Mesangial cell (primary cell): ENCODE measurements around the gene NEUROD1. TPM values are rescaled to one million over a fixed set of nuclear protein-coding genes. Genes with fewer than 3 reads are reported as not detected.

Experiments
- total RNA-seq: library from RNA; depleted of rRNA; stranded (reverse); fragments of >200 nt; gene quantifications from 2 replicates; pipeline ENCODE4 v1.2.3, GENCODE V29; 2015

Gene NEUROD1
- not detected in 2 replicates for total RNA-seq

DNA sequence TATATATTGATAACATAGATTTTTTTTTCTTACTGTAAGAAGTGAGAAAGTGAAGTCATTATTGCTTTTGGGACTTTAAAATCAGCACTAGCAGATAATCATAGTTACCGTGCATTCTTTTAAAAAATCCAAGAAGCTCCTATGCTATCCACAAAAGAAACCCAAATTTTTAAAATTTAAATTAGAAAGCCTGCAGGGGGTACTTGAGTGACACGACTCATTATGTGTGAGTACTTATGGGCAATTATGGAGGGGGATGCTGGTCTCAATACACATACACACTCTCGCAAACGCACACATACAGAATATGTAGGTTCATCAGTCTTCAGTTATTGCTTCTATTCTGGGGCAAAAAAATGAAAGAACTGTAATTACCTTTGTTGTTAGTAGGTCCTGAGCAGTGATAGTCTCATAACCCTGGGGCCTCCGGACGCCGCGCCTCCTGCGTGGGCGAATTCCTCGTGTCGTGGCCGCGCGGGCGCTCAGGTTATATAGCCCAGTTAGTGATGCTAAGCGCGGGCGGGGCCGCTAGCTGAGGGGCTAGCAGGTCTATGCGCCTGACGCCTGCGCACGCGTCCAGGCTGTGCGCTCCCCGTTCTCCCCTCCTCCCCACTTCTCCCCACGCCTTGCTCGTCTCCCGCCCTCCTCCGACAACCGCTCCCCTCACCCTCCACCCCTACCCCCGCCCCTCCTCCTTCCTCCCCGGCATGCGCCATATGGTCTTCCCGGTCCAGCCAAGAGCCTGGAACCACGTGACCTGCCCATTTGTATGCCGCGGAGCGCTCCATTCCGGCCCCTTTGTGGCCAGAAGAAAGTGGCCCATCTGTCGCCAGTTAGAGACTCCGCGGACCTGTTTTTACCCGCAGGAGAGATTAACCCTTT is at the start of gene NEUROD1:
Gene NEUROD1 (minus strand): TSS at position 463 of the 882 bp plus-strand sequence. CDS start 1,657 bp downstream, outside the sequence.

DNA sequence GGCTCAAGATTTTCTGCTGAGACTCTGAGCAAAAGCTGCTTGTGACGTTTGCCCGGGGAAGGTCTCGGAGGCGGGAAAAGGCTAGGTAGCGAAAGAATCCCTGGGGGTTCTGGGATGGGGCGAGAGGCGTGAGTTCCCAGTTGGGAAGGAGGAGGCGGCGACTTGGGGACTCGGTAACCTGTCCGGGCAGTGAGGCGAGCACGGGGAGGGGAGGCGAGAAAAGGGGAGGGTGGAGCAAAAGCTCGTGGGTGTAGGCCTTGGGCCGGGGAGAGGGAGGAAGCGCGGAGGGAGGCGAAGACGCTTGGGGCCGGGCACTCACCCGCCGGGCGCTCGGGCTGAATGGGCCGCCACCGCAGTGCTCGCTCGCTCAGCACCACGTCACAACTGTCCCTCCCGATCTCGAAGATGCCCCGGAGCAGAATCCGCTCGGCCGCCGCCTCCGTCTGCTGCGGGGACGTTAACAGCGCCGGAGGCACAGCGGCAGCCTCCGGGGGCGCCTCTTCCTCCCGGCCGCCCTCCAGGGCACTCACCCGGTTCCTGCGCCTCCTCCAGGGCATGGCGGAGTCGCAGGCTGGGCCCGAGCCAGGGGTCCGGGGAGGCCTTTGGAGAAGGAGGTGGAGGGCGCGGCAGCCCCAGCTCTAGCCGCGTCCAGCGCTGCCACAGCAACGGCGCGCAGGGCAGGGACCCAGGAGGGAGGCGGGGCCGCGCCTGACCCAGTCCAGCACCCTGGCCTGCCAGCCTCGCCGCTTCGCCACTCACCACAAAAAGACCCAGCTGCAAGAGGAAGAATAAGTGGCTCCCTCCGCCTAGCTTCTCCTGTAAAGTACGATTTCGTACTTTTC is 23.6 kb downstream of the NEUROD1 start, which contains the start of gene CERKL:
Gene CERKL (minus strand): TSS at position 656 of the 842 bp plus-strand sequence. CDS start 99 bp downstream, at position 557.

Other genes starting within 250 kb of the NEUROD1 start
- 28.0 and 37.3 TPM in 2 replicates for gene ITGA4, start 223.1 kb downstream of the NEUROD1 start, total RNA-seq
- gene CERKL, start 23.4 kb downstream of the NEUROD1 start, total RNA-seq = 0.38 and 0.65 TPM in 2 replicates
- gene ITPRID2, start 211.2 kb upstream of the NEUROD1 start, total RNA-seq = 60.8 and 71.9 TPM in 2 replicates